Mesenchymal stem cell (in vitro differentiated cells and primary cell): ENCODE data around the gene OR13C8.

ENCODE experiments used
- DNase-seq: peaks from one replicate; pipeline ENCODE4 v3.0.0-alpha.2; 2013
- H2AFZ ChIP-seq: one replicate; pipeline ENCODE4 v1.6.1; 2013; ENCODE audit warnings: low read depth, mild to moderate bottlenecking, control low read depth, inconsistent platforms, low read length, moderate library complexity
- H2AK5ac ChIP-seq: 2 replicates; pipeline ENCODE4 v1.6.1; 2013; ENCODE audit warnings: low read length, moderate library complexity, mild to moderate bottlenecking, inconsistent platforms; ENCODE audit not compliant: severe bottlenecking
- H2BK120ac ChIP-seq: one replicate; pipeline ENCODE4 v1.6.1; 2013; ENCODE audit warnings: low read depth, mild to moderate bottlenecking, inconsistent platforms, low read length, moderate library complexity
- H2BK12ac ChIP-seq, 2 experiments: one replicate each; pipeline ENCODE4 v1.6.1; 2013; ENCODE audit warnings: inconsistent platforms in 2 of 2, low read length in 2 of 2, mild to moderate bottlenecking in 2 of 2, moderate library complexity in 2 of 2, control low read depth in 1 of 2
- H2BK15ac ChIP-seq: one replicate; pipeline ENCODE4 v1.6.1; 2013; ENCODE audit warnings: mild to moderate bottlenecking, low read depth, inconsistent platforms; ENCODE audit not compliant: poor library complexity, severe bottlenecking
- H2BK5ac ChIP-seq: 2 replicates; pipeline ENCODE4 v1.6.1; 2013; ENCODE audit warnings: low read depth, mild to moderate bottlenecking, low read length, control low read depth, inconsistent platforms; ENCODE audit not compliant: poor library complexity, severe bottlenecking
- H3K14ac ChIP-seq, 2 experiments: one replicate each; pipeline ENCODE4 v1.6.1; 2013; ENCODE audit warnings: inconsistent platforms in 2 of 2, low read length in 2 of 2, control low read depth in 1 of 2, mild to moderate bottlenecking in 1 of 2, moderate library complexity in 1 of 2
- H3K18ac ChIP-seq, 2 experiments: one replicate each; pipeline ENCODE4 v1.6.1; 2013; ENCODE audit warnings: inconsistent platforms in 2 of 2, low read length in 2 of 2, control low read depth in 1 of 2, low read depth in 1 of 2, mild to moderate bottlenecking in 1 of 2
- H3K23ac ChIP-seq, 2 experiments: one replicate each; pipeline ENCODE4 v1.6.1; 2013; ENCODE audit warnings: inconsistent platforms in 2 of 2, low read length in 2 of 2, mild to moderate bottlenecking in 2 of 2, moderate library complexity in 2 of 2, control low read depth in 1 of 2
- H3K27ac ChIP-seq: 2 replicates; pipeline ENCODE4 v1.5.1; 2013; ENCODE audit warnings: mild to moderate bottlenecking, moderate library complexity, low read length, control low read depth, inconsistent platforms; ENCODE audit not compliant: poor library complexity, severe bottlenecking
- H3K27me3 ChIP-seq, 2 experiments: 2 replicates each; pipeline versions ENCODE4 v1.6.1 to v1.7.0; 2013; ENCODE audit warnings: low read length in 2 of 2, mild to moderate bottlenecking in 2 of 2, moderate library complexity in 2 of 2, control low read depth in 1 of 2, inconsistent platforms in 1 of 2; ENCODE audit not compliant: control insufficient read depth in 1 of 2, insufficient read depth in 1 of 2
- H3K36me3 ChIP-seq, 2 experiments: 2 replicates each; pipeline versions ENCODE4 v1.6.1 to v1.7.0; 2013; ENCODE audit warnings: low read length in 2 of 2, control low read depth in 1 of 2, inconsistent platforms in 1 of 2, low read depth in 1 of 2, mild to moderate bottlenecking in 1 of 2; ENCODE audit not compliant: insufficient read depth in 2 of 2, control insufficient read depth in 1 of 2
- H3K4ac ChIP-seq, 2 experiments: one replicate each; pipeline ENCODE4 v1.6.1; 2013; ENCODE audit warnings: inconsistent platforms in 2 of 2, low read length in 2 of 2, mild to moderate bottlenecking in 2 of 2, moderate library complexity in 2 of 2, control low read depth in 1 of 2, low read depth in 1 of 2
- H3K4me1 ChIP-seq: 2 replicates; pipeline ENCODE4 v1.6.1; 2013; ENCODE audit warnings: low read depth, low read length, control low read depth; ENCODE audit not compliant: control insufficient read depth, insufficient read depth
- H3K4me2 ChIP-seq: 2 replicates; pipeline ENCODE4 v1.6.1; 2013; ENCODE audit warnings: low read length, mild to moderate bottlenecking, inconsistent platforms; ENCODE audit not compliant: poor library complexity, severe bottlenecking
- H3K4me3 ChIP-seq, 2 experiments: 2 replicates each; pipeline versions ENCODE4 v1.5.1 to v1.7.0; 2013; ENCODE audit warnings: low read length in 2 of 2, mild to moderate bottlenecking in 2 of 2, control low read depth in 1 of 2, low read depth in 1 of 2; ENCODE audit not compliant: insufficient read depth in 1 of 2
- H3K79me1 ChIP-seq: replicated peaks from 2 replicates; pipeline ENCODE4 v1.6.1; 2013; ENCODE audit warnings: mild to moderate bottlenecking, control low read depth, low read length, inconsistent platforms; ENCODE audit not compliant: poor library complexity, severe bottlenecking
- H3K9ac ChIP-seq: 2 replicates; pipeline ENCODE4 v1.7.0; 2013; ENCODE audit warnings: mild to moderate bottlenecking, low read length, moderate library complexity
- H3K9me3 ChIP-seq: 2 replicates; pipeline ENCODE4 v1.7.0; 2013; ENCODE audit warnings: mild to moderate bottlenecking, low read length; ENCODE audit not compliant: control insufficient read depth
- H4K8ac ChIP-seq: one replicate; pipeline ENCODE4 v1.6.1; 2013; ENCODE audit warnings: inconsistent platforms, mild to moderate bottlenecking, low read length, moderate library complexity
- H4K91ac ChIP-seq: one replicate; pipeline ENCODE4 v1.6.1; 2013; ENCODE audit warnings: mild to moderate bottlenecking, low read length, inconsistent platforms
- WGBS: methylation state at CpG from one replicate; pipeline ENCODE4 v1.1.7; 2013; ENCODE audit warnings: mixed read lengths; 5-methylcytosine and 5-hydroxymethylcytosine counted together

Gene OR13C8

DNA sequence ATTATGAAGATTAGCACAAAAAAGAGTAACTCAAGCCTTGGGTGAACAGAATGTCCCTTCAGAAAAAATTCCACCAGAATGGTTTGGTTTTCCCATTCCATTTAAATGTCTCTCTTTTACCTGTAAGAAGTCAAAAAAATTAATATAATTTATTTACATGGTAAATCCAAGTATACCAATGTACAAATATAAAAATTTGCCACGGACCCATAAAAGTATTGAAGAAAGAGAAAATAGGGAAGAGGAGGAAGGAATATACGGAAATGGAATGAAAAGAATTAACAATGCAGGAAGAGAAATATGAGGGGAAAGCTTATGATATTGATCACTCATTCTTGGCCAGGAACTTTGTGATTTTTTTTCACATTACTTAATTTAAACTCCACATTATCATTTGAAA is 49.1 kb downstream of the OR13C8 start, which contains the start of gene OR13C9:
Gene OR13C9 (minus strand): TSS at position 101 of the 400 bp plus-strand sequence. CDS start 0 bp downstream, at position 101.
- Histone ChIP-seq H2BK120ac (no peak within 1 kb of the TSS), H3K14ac (no peak within 1 kb of the TSS), H3K9ac (no peak within 1 kb of the TSS), H2AFZ (no peak within 1 kb of the TSS), H3K27ac (no peak within 1 kb of the TSS), H4K91ac (no peak within 1 kb of the TSS), H3K18ac (no peak within 1 kb of the TSS), H3K4ac (no peak within 1 kb of the TSS), H3K4me2 (no peak within 1 kb of the TSS), H3K9me3 (no peaks in the 10 kb centered on the region), H2AK5ac (no peak within 1 kb of the TSS), H2BK12ac (no peak within 1 kb of the TSS), H3K4me1 (no peaks in the 10 kb centered on the region), H3K27me3 (no peaks in the 10 kb centered on the region), H3K4me3 (no peak within 1 kb of the TSS), H3K23ac (no peak within 1 kb of the TSS), H4K8ac (no peak within 1 kb of the TSS), H2BK5ac (no peak within 1 kb of the TSS), H2BK15ac (no peak within 1 kb of the TSS), H3K36me3 (no peaks in the 10 kb centered on the region), H3K79me1 (no peaks in the 10 kb centered on the region)
- DNase-seq, result no peak
- 53% methylated on average over 2 of the region's 2 CpGs for WGBS
